HG03025 (cell line): ENCODE results near the gene ZC3HAV1.
A peak's percentile ranks its signal among the peaks of the same experiment; 100 is the strongest.
"Not testable (repeated sequence)": the region's sequence is repeated elsewhere in the genome, so short reads cannot be mapped to it uniquely, and the experiment has no call there.

ENCODE experiments used
- ATAC-seq: cut with Tn5 transposase; IDR thresholded peaks from one replicate; pipeline ENCODE4 v1.9.1; 2021; ENCODE audit warnings: mild to moderate bottlenecking, moderate library complexity; ENCODE audit not compliant: unreplicated experiment, low FRiP score

The ZC3HAV1 gene

GRCh38 chr7:139032473-139032872 is 77.0 kb downstream of the ZC3HAV1 start:
- ATAC-seq: no peak

GRCh38 chr7:139029353-139029752 is 80.2 kb downstream of the ZC3HAV1 start:
- no peak for ATAC-seq

GRCh38 chr7:139026551-139026950 is 83.0 kb downstream of the ZC3HAV1 start:
- ATAC-seq: no peak

DNA sequence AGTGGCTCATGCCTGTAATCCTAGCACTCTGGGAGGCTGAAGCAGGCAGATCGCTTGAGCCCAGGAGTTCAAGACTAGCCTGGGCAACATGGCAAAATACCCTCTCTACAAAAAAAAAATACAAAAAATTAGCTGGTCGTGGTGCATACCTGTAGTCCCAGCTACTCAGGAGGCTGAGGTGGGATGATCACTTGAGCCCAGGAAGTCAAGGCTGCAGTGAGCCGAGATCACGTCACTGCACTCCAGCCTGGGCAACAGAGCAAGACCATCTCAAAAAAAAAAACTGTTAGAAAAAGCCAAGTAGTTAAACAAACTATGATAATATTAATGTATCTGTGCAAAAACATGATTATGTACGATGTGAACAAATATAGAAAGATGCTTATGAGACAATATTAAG is 83.7 kb downstream of the ZC3HAV1 start:
- not testable (repeated sequence) for ATAC-seq

DNA sequence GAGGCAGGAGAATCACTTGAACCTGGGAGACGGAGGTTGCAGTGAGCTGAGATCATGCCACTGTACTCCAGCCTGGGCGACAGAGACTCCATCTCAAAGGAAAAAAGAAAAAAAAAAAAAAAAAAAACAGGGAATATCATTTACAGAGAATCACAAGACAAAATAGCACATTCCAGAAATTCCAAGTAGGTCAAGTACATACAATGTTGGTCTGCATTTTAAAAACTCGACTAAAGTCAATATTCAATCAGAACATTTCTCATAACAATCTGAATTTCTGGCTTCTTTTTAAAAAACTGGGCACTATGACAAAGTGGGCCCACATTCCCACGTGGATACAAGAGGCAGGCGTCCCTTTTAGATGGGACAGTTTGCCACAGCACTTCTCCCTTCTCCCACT is 86.4 kb downstream of the ZC3HAV1 start:
- no peak for ATAC-seq

DNA sequence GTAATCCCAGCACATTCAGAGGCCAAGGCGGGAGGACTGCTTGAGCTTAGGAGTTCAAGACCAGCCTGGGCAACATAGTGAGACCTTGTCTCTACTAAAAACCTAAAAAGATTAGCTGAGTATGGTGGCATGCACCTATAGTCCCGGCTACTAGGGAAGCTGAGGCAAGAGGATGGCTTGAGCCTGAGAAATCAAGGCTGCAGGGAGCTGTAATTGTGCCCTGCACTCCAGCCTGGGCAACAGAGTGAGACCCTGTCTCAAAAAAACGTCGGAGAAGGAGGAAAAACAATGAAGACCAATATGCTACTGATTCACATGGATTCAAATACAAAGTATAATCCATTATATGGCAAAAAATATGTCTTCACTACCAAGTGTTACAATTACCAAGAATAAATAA is 87.2 kb downstream of the ZC3HAV1 start:
- ATAC-seq: no peak

- ATAC-seq: no peak
Measured at GRCh38 chr7:139018910-139019309, 90.6 kb downstream of the ZC3HAV1 start.

DNA sequence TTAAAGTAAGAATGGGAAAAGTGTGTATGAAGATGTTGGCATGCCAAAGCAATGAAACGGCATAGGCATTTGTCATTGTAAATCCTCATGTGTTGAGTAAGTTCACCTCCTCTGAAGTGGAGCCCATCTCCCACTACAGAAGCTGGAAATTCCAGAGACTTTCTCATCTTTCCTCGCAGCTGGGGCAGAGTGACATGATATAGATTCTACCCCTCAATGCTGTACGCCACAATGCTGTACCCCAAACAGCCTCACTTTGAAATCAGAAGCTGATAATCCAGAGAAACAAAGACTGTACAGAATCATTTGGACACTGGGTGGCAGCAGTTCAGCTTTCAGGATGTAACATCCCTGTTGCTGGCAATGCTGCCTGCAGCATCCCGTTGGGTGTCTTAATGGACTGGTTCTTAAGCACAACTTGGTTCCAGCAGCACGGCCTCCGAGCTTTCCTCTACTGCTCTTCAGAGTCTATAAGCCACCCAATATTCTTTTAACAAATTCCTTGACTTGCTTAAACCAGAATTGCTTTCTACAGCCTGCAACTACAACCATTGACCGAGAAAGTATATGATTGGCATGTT is 92.5 kb downstream of the ZC3HAV1 start:
- peak; percentile 71 for ATAC-seq

DNA sequence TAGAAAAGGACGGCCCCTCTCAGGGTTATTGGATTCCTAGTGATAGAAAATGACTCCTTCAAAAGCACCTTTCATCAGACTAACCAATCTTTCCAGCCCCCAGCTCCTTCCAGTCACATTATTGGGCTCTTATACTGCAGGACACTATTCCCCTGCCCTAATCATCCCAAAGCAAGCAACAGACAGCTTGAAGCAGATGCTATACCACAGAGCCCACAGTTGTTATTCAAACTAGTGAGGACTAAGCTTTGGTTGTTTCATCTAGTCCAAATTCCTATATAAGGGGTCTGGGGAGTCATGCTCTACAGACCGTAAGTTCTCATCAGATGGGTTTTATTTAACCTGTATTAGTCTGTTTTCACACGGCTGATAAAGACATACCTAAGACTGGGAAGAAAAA is 98.1 kb downstream of the ZC3HAV1 start:
- ATAC-seq: no peak

DNA sequence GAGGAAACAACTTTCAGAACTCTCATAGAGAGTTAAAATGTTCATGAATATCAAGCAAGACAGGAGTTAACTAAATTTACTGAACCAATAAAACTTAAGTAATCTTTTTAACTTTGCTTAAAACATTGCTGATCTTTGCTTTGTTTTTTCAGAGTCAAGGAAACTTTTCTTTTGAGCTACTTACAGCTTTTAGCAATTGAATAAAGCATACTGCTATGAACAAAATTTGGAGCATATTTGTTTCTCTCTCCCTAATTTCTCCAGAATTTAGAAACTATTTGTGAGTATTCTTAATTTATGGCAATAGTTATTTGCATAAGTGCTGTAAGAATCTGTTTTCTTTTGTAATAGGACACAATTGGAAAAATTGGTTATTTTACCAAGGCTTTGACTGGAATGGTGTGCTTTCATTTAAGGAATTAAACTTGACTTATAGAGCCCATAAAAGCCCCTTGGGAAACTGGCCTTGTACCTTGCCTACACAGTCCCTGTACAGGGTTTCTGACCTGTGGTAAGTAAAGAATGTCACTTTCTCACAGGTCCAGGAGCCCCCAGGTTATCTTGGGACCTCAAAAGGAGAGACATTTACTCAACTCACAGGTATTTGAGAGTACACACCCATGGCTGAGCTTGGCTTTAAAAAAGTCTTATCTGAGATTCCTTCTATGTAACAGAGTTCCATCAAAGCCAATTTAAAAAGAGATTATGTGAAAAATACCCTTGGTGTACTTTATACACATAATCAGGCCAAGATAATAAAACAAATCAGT is 105.0 kb downstream of the ZC3HAV1 start:
- ATAC-seq: no peak

DNA sequence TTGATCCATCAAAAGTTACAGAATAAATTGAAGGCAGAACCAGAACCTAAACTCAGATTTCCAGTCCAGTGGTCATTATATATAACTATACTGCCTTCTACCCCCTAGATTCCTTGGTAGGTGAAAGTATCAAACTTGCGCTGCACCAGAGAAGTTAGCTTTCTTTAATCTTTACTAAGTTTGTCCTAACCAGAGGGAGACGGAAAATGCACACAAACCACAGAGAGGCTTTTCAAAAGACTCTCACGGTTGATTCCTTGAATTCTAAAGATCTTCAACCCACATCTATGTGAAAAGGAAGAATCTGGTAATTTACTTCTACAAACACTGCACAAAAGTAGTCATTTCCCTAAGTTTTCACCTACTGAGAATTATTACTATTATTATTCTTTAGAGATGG is 110.1 kb downstream of the ZC3HAV1 start:
- no peak for ATAC-seq
